K562 (cell line): ENCODE measurements around the gene IL17RB. TPM values are rescaled to one million over a fixed set of nuclear protein-coding genes. Genes with fewer than 3 reads are reported as not detected.

ENCODE experiments used
- ARID1B ChIP-seq: fragments of 450-650 bp; IDR thresholded peaks from 2 replicates; pipeline ENCODE4 v1.6.1; 2016; ENCODE audit warnings: antibody characterized with exemption, mild to moderate bottlenecking, inconsistent platforms
- CHD4 ChIP-seq: fragments of 200-600 bp; sonication (generic); IDR thresholded peaks from 3 replicates; pipeline ENCODE4 v1.6.1; 2012; ENCODE audit warnings: low read depth, mild to moderate bottlenecking, mixed read lengths, low read length, inconsistent platforms; ENCODE audit not compliant: insufficient read depth, insufficient replicate concordance, poor library complexity, severe bottlenecking
- CXXC5 ChIP-seq: fragments of 250-450 bp; sonication (Bioruptor Pico); IDR thresholded peaks from 2 replicates; pipeline ENCODE4 v1.8.0; 2022; ENCODE audit warnings: inconsistent platforms, mild to moderate bottlenecking, moderate library complexity
- EGR1 ChIP-seq: fragments of 450-650 bp; conservative IDR thresholded peaks from 2 replicates; pipeline ENCODE4 v1.6.1; 2017; ENCODE audit warnings: mild to moderate bottlenecking
- ETV5 ChIP-seq: sonication (generic); formaldehyde crosslinking; IDR thresholded peaks from 2 replicates; pipeline ENCODE4 v1.4.0; 2020; ENCODE audit warnings: low read depth, mild to moderate bottlenecking, missing genetic modification reagents
- HMGN3 ChIP-seq: IDR thresholded peaks from 2 replicates; pipeline ENCODE4 v1.6.1; 2011; ENCODE audit warnings: borderline replicate concordance, low read depth, mild to moderate bottlenecking, mixed read lengths, low read length; ENCODE audit not compliant: insufficient read length; ENCODE audit errors: extremely low read depth
- KLF1 ChIP-seq: fragments of 450-650 bp; IDR thresholded peaks from 2 replicates; pipeline ENCODE4 v1.6.1; 2016; ENCODE audit warnings: missing genetic modification characterization, missing compliant biosample characterization
- KLF10 ChIP-seq: fragments of 250-450 bp; sonication (Bioruptor Pico); IDR thresholded peaks from 2 replicates; pipeline ENCODE4 v1.6.1; 2021; ENCODE audit warnings: matching md5 sums
- MAFG ChIP-seq: fragments of 450-650 bp; conservative IDR thresholded peaks from 2 replicates; pipeline ENCODE4 v1.6.1; 2016; ENCODE audit warnings: missing genetic modification characterization, missing compliant biosample characterization
- MAZ ChIP-seq, 2 experiments: fragments of 450-650 bp in 1 of 2; sonication (generic) in 1 of 2; formaldehyde crosslinking; IDR thresholded peaks in 1 of 2; conservative IDR thresholded peaks in 1 of 2; 2 replicates each; pipeline versions ENCODE4 v1.4.0 to v1.5.0; 2020; ENCODE audit warnings: mild to moderate bottlenecking in 1 of 2, missing genetic modification reagents in 1 of 2
- MEIS2 ChIP-seq: fragments of 450-650 bp; IDR thresholded peaks from 2 replicates; pipeline ENCODE4 v1.6.1; 2014; ENCODE audit warnings: mild to moderate bottlenecking; ENCODE audit not compliant: partially characterized antibody
- NFXL1 ChIP-seq: fragments of 450-650 bp; formaldehyde crosslinking; IDR thresholded peaks from 2 replicates; pipeline ENCODE4 v1.4.0; 2021; ENCODE audit warnings: mild to moderate bottlenecking
- PRPF4 ChIP-seq: fragments of 200-400 bp; formaldehyde crosslinking; IDR thresholded peaks from one replicate; pipeline ENCODE4 v1.6.1; 2017; ENCODE audit warnings: low read length, low read depth, mild to moderate bottlenecking; ENCODE audit not compliant: insufficient read depth, poor library complexity, severe bottlenecking
- PTRF ChIP-seq: fragments of 450-650 bp; IDR thresholded peaks from 2 replicates; pipeline ENCODE4 v1.6.1; 2016; ENCODE audit warnings: mild to moderate bottlenecking, missing genetic modification characterization, missing compliant biosample characterization
- SIN3A ChIP-seq, 2 experiments: fragments of 150-350 bp in 1 of 2; IDR thresholded peaks; 2 replicates each; pipeline ENCODE4 v1.6.1; 2011 to 2016; ENCODE audit warnings: borderline replicate concordance in 2 of 2, low read depth in 2 of 2, low read length in 2 of 2, mild to moderate bottlenecking in 2 of 2, moderate library complexity in 2 of 2; ENCODE audit not compliant: control insufficient read depth in 1 of 2
- TARDBP ChIP-seq: fragments of 450-650 bp; IDR thresholded peaks from 2 replicates; pipeline ENCODE4 v1.6.1; 2016
- TEAD2 ChIP-seq: fragments of 450-650 bp; IDR thresholded peaks from 2 replicates; pipeline ENCODE4 v1.6.1; 2016; ENCODE audit warnings: missing genetic modification characterization, control low read depth, missing compliant biosample characterization
- TRIM28 ChIP-seq: fragments of 450-650 bp; IDR thresholded peaks from 2 replicates; pipeline ENCODE4 v1.6.1; 2017
- USF1 ChIP-seq: sonication (generic); formaldehyde crosslinking; IDR thresholded peaks from 2 replicates; pipeline ENCODE4 v1.9.0; 2022; ENCODE audit warnings: mild to moderate bottlenecking, missing genetic modification reagents
- ZNF197 ChIP-seq: fragments of 200-800 bp; sonication (Bioruptor generic); IDR thresholded peaks from 2 replicates; pipeline ENCODE4 v1.6.1; 2016; ENCODE audit warnings: low read depth, missing genetic modification characterization, missing compliant biosample characterization
- ZNF507 ChIP-seq: conservative IDR thresholded peaks from 2 replicates; pipeline ENCODE4 v1.6.1; 2017; ENCODE audit warnings: missing genetic modification characterization, missing compliant biosample characterization
- ZNF639 ChIP-seq, 2 experiments: fragments of 200-800 bp in 1 of 2; sonication (Bioruptor generic) in 1 of 2; sonication (generic) in 1 of 2; formaldehyde crosslinking in 1 of 2; IDR thresholded peaks in 1 of 2; conservative IDR thresholded peaks in 1 of 2; 2 replicates each; pipeline versions ENCODE4 v1.5.0 to v1.6.1; 2016 to 2020; ENCODE audit warnings: missing compliant biosample characterization in 1 of 2, missing genetic modification characterization in 1 of 2, missing genetic modification reagents in 1 of 2
- polyA plus RNA-seq, 8 experiments: library from polyadenylated mRNA; depleted of rRNA in 4 of 8; stranded (reverse) in 5 of 8; unstranded in 3 of 8; fragments of >200 nt; fragmentation: Nextera tagmentation in 2 of 8; fragmentation: Illumina TruSeq in 1 of 8; extraction: Ambion mirVana in 2 of 8; extraction: Trizol in 1 of 8; gene quantifications; 2 replicates each; pipeline versions ENCODE4 v1.2.1 to v1.2.3, GENCODE V29; 2011 to 2014; ENCODE audit warnings: inconsistent platforms in 1 of 8, missing spikeins in 1 of 8
- total RNA-seq, 7 experiments: library from RNA; depleted of rRNA in 6 of 7; stranded (reverse); fragments of >200 nt in 6 of 7; fragmentation: Illumina TruSeq in 2 of 7; extraction: Trizol in 2 of 7; gene quantifications; 2 replicates each; pipeline versions ENCODE4 v1.2.1 to v1.2.3, GENCODE V29; 2011 to 2021; ENCODE audit warnings: low replicate concordance in 1 of 7
- TF ChIP-seq, protein P1 (sequence below): fragments of 150-350 bp; conservative IDR thresholded peaks from 2 replicates; pipeline ENCODE4 v1.6.1; 2014; ENCODE audit warnings: low read length

Gene IL17RB
- total and polyA plus RNA-seq, 9 of the 15 experiments (the other 6 are each of a cell fraction or from before 2014, with no cell fraction given), result 1.1 to 4.1 (median 1.7) TPM

GRCh38 chr3:53881691-53882593 is 35.6 kb downstream of the IL17RB start, which contains the start of gene ACTR8 (continued):
- TF ChIP-seq USF1 (no peak), HMGN3 (peak; percentile 61), ARID1B (no peak), SIN3A (IDR thresholded peaks at IDR 0.05; ENCODE audit: borderline replicate concordance in 2 of 2, control insufficient read depth in 1 of 2, low read depth in 2 of 2, low read length in 2 of 2) (no peak), TRIM28 (no peak), CHD4 (no peak), MAFG (tag) (no peak), ETV5 (CRISPR knock-in tag) (peak; percentile 43; the same call in 1 of the 2 replicates), TARDBP (no peak), ZNF639 (CRISPR knock-in tag; conservative IDR thresholded peaks at IDR 0.05 in 1 of 2, IDR thresholded peaks at IDR 0.05 in 1 of 2) (0 out of 4 replicates have a peak, but pooled peaks of 1 of the 2 experiments have one; percentile 38), EGR1 (peak; percentile 20; the same call in 1 of the 2 replicates), CXXC5 (CRISPR knock-in tag) (peak; percentile 57), NFXL1 (CRISPR knock-in tag) (no peak), PRPF4 (no peak), KLF10 (CRISPR knock-in tag) (no peak), TEAD2 (no peak), MAZ (CRISPR knock-in tag; conservative IDR thresholded peaks at IDR 0.05 in 1 of 2, IDR thresholded peaks at IDR 0.05 in 1 of 2) (peak; percentile 63 to 68), MEIS2 (peak; percentile 34), PTRF (tag) (no peak), ZNF507 (no peak), KLF1 (no peak), ZNF197 (no peak)
- TF ChIP-seq, protein P1, sequence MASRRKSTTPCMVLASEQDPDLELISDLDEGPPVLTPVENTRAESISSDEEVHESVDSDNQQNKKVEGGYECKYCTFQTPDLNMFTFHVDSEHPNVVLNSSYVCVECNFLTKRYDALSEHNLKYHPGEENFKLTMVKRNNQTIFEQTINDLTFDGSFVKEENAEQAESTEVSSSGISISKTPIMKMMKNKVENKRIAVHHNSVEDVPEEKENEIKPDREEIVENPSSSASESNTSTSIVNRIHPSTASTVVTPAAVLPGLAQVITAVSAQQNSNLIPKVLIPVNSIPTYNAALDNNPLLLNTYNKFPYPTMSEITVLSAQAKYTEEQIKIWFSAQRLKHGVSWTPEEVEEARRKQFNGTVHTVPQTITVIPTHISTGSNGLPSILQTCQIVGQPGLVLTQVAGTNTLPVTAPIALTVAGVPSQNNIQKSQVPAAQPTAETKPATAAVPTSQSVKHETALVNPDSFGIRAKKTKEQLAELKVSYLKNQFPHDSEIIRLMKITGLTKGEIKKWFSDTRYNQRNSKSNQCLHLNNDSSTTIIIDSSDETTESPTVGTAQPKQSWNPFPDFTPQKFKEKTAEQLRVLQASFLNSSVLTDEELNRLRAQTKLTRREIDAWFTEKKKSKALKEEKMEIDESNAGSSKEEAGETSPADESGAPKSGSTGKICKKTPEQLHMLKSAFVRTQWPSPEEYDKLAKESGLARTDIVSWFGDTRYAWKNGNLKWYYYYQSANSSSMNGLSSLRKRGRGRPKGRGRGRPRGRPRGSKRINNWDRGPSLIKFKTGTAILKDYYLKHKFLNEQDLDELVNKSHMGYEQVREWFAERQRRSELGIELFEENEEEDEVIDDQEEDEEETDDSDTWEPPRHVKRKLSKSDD, result no peak
